RPMI7951 (cell line): ENCODE data around the gene PLAC8L1. TPM values are rescaled to one million over a fixed set of nuclear protein-coding genes. Genes with fewer than 3 reads are reported as not detected.
A peak's percentile ranks its signal among the peaks of the same experiment; 100 is the strongest.
"Not testable (repeated sequence)": the region's sequence is repeated elsewhere in the genome, so short reads cannot be mapped to it uniquely, and the experiment has no call there.

Source experiments
- DNase-seq: peaks from one replicate; pipeline ENCODE4 v3.0.0-alpha.2; 2012; ENCODE audit warnings: low read depth
- total RNA-seq: library from RNA; depleted of rRNA; stranded (reverse); fragments of >200 nt; shearing (Covaris generic); gene quantifications from 2 replicates; pipeline ENCODE4 v1.2.3, GENCODE V29; 2014; rRNA removed

PLAC8L1 gene
- total RNA-seq: not detected in 2 replicates

DNA sequence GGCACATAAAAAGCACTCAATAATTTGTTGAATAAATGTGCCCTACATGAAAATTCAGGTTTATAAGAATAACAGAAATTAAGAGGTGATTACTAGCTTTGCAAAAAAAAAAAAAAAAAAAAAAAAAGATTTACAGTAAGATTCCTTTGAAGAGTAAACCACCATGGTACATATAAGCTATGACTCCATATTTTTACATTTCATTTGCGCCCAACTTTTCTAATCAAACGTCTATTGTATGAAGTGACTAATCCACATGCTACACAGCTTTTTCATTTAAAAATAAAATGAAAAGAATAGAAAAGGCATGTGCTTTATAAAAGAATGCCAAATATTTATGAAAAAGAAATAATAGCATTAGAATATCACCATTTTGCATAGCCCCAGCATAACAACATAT is at the start of gene PLAC8L1:
Gene PLAC8L1, minus strand, starts transcription at position 101 of the 400 bp plus-strand sequence. CDS start 1,266 bp downstream, outside the sequence.
- no peak for DNase-seq

DNA sequence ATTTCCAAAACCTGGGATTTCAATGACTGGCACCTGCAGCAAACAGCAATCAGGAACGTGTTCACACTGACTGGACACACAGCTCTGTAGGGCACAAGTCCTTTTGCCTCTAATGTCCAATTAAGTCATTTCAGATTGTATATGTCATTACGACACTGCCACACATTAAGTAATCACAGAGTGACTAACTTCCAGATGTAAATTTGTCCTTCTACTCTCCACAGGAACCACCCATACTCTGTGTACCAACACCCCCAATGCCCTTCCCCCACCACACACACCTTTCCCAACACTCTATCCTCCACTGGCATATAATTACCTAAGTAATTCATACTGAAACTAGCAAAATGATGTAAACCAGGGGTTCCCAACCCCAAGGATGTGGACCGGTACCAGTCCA is 46.6 kb upstream of the PLAC8L1 start:
- DNase-seq: no peak

- no peak for DNase-seq
These were observed 32.6 kb upstream of the PLAC8L1 start for GRCh38 chr5:146137967-146138403.

- peak; percentile 19 for DNase-seq
These were observed 25.2 kb upstream of the PLAC8L1 start for GRCh38 chr5:146130440-146131045.

DNA sequence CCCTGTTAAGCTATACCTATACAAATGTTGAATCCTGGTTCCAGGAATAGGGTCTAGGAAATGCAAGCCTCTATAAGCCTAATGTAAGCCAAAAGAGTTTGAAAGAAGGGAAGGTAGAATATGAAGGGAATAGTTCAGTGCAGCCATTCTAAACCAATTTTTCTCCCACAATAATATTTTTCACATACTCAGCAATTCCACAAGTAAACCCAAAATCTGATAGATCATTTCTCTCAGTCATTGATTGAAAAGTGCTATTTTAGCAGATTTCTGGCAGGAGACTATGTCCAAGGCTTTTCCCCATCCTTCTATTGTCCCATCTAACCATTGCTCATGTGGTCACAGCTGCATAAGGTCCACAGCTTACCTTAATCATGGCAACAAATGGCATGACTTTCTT is 20.7 kb upstream of the PLAC8L1 start:
- DNase-seq: no peak

- no peak for DNase-seq
These were observed 19.2 kb upstream of the PLAC8L1 start for GRCh38 chr5:146124580-146124979.

GRCh38 chr5:146121451-146121850 is 16.1 kb upstream of the PLAC8L1 start:
- DNase-seq: not testable (repeated sequence)

DNA sequence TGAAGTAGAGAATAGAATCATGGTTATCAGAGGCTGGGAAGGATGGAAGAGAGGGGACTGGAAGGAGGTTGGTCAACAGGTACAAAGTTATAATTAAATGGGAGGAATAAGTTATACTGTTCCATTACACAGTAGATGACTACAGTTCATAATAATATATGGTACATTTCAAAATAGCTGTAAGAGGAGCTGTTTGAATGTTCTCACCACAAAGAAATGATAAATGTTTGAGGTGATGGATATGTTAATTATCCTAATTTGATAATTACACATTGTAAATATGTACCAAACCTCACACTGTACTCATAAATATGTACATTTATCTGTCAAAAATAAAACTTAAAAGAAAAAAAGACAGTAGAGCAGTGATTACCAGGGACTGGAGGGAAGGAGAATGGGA is 12.9 kb upstream of the PLAC8L1 start:
- no peak for DNase-seq

DNA sequence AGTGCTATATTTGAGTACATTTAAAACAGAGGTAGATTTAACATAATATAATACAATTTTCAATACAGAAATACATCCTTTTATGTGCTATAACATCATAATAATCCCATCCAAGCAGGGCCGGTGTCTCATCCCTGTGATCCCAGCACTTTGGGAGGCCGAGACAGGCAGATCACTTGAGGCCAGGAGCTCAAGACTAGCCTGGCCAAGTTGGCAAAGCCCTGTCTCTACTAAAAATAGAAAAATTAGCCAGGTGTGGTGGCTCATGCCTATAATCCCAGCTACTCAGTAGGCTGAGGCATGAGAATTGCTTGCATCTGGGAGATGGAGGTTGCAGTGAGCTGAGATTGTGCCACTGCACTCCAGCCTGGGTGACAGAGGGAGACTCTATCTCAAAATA is 11.8 kb upstream of the PLAC8L1 start:
- not testable (repeated sequence) for DNase-seq

DNA sequence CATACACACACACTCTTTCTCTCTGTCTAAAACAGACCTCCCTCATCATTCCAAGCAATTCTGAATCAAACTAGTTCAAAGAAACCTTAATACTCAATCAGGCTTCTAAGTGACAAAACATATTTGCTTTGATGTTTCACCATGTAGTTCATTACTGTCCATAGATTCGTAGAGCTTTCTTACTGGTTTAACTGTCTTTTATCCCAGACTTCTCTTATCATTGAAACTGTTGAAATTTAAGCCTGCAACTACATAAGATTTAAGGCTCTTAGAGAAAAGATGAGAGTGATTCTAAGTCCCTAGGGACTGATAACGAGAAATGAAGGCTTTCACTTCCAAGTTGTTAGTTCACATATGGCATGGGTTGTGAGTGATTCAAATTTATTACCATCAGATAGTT is 11.0 kb upstream of the PLAC8L1 start:
- DNase-seq: no peak

- no peak for DNase-seq
These were observed 7.1 kb upstream of the PLAC8L1 start for GRCh38 chr5:146112476-146112875.

DNA sequence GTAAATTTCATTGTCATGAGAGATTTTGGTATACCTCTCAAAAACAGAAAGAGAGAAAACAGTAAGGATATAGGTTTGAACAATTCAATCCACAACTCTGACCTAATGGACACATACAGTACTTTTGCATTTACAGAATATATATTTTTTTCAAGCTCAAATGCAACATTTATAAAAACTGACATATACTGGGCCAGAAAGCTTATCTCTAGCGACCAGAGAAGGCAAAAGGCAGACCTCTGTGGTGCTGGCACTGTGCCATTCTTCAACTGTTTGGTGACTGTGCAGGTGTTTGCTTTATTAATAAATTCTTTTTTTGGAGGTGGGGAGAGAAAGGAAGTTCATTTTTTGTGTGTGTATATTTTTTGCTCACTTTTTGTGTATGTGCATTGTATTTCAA is 6.0 kb upstream of the PLAC8L1 start:
- DNase-seq: no peak

DNA sequence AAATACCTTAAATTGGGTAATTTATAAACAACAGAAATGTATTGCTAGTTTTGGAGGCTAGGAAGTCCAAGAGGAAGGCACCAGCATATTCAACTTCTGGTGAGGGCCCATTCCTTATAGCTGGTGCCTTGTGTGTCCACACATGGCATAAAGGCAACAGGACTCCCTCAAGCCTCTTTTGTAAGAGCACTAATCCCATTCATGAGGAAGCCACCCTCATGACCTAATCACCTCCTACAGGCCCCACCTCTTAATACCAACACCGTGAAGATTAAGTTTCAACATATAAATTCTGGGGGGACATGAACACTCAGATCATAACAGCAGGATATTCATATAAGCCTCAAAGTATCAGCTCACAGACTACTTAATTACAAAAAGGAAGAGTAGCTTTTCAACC is 4.0 kb upstream of the PLAC8L1 start:
- no peak for DNase-seq

DNA sequence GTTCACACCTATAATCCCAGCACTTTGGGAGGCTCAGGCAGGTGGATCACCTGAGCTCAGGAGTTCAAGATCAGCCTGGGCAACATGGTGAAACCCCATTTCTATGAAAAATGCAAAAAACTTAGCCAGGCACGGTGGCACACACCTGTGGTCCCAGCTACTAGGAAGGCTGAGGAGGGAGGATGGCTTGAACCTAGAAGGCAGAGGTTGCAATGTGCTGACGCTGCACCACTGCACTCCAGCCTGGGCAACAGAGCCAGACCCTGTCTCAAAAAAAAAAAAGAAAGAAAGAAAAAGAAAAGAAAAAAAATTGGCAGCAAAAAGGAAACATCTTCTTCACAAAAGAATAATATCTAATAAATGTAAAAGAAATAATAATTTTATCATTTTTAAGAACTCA is 3.5 kb upstream of the PLAC8L1 start:
- DNase-seq: not testable (repeated sequence)

GRCh38 chr5:146107901-146108300 is 2.5 kb upstream of the PLAC8L1 start:
- no peak for DNase-seq

DNA sequence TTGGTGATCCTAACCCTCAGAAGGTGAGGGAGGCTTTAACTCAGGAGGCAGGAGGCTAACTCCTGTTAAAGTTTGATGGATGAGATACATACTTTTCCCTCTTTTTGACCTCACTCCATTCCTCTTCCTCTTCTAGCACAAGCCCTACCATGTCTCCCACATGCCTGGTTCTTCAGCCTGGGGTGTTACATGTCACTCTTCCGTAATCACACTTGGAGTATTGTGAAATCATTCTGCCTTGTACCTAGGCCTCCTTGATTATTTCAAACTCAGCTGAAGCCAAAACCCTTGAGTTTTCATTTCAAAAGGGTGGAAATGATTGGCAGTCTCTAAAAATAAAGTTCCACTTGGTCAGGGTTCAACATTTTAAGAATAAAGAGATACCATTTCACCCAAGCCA is 1.8 kb downstream of the PLAC8L1 start:
- no peak for DNase-seq

GRCh38 chr5:146101646-146102045 is 3.7 kb downstream of the PLAC8L1 start:
- no peak for DNase-seq

DNA sequence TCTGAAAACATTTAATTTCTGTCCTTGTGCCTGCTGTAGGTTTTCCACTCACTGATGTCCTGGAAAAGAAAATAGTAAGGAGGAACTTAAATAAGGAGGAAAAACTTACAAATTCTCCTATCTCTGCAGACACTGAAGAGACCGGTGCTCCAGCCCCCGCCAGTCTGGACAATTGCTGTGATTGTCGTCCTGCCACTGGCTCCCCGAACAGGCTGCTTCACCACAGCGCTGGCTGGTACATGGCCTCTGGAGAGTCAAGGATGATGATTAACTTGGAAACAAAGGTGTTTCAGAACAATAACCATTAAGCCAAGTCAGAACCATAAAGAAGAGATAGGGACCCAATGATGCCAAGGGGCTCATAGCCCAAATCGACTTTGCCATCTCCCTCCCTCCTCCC is 7.3 kb downstream of the PLAC8L1 start:
- no peak for DNase-seq

- DNase-seq: no peak
These were observed 13.5 kb downstream of the PLAC8L1 start for GRCh38 chr5:146091881-146092280.

DNA sequence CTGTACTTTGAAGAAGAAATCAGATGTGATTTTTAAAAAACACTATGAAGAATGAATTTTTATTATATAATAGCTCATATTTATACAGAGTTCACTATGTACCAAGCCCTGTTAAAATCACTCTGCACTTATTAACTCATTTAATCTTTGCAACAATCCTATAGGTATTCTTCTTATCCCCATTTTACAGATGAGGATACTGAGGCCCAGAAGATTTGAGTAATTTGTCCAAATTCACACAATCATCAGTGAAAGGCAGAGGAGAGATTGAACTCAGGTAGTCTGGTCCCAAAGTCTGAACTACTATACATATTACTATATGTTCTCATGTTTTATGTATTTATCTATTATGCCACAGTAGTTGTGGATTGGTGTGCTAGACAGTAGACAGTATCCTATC is 16.1 kb downstream of the PLAC8L1 start:
- DNase-seq: no peak

- DNase-seq: no peak
These were observed 17.3 kb downstream of the PLAC8L1 start for GRCh38 chr5:146088098-146088497.

DNA sequence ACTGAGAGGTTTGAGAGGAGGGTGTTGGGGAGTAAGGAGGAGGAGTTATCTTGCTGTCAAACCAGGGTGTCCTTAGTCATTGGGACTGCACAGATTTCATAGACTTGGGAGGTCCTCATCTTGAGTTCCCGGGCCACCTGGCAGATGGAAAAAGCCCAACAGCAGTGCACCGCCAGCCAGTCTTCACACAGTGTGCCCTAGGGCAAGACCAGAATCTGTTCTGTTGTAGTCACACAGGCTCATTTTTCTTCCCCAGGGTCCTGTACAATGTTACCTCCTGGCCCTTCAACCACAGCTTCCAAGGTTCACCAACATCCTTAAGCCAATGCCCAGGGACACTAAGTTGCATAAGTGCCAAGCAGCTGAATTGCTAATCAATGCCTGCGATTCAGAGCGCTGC is 21.0 kb downstream of the PLAC8L1 start:
- peak; percentile 9 for DNase-seq

- DNase-seq: no peak
These were observed 22.6 kb downstream of the PLAC8L1 start for GRCh38 chr5:146082798-146083197.

DNA sequence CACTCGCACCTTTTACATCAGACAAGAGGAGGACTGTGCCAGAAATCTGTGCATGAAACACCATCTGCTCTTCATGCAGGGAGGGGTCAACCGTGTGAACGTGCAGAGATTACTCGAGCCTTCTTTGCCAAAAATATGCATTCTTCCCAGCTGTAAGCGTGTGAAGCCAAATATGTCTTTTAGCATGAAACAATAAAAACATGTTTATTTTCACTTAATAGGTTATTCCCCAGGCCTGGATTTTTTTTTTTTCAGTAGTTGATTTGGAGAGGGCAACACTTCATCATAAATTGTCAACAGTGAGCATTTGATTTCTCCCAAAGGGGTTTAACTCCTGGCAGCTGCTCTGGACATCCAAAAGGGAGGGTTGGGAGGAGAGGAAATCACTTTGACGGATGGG is 23.8 kb downstream of the PLAC8L1 start:
- DNase-seq: no peak
